Measurements from ENCODE around the gene CLCA4. TPM values are rescaled to one million over a fixed set of nuclear protein-coding genes. Genes with fewer than 3 reads are reported as not detected.

CLCA4 gene
- total RNA-seq, 3 donors from 2014 or later (not counting 1 experiment from before 2014, with no cell fraction given): not detected

- Mint-ChIP-seq H3K4me3 (no peak overlapping the region), H3K4me1 (no peaks in the 10 kb centered on the region), H3K9me3 (no peaks in the 10 kb centered on the region), H3K36me3 (no peaks in the 10 kb centered on the region), H3K27ac (no peak overlapping the region), H3K27me3 (ENCODE audit: low read depth in 2 of 2) (peaks cover 17 to 18% of the 10 kb centered on the region in 2 donors)
- Histone ChIP-seq H3K27me3 (ENCODE audit: control insufficient read depth, insufficient read depth, low read length) (peaks cover 6% of the 10 kb centered on the region), H3K9me3 (ENCODE audit: control insufficient read depth, insufficient read depth, low read length) (no peaks in the 10 kb centered on the region), H3K27ac (ENCODE audit: low read length) (no peak overlapping the region), H3K4me1 (ENCODE audit: control insufficient read depth, insufficient read depth, low read length) (no peaks in the 10 kb centered on the region), H3K36me3 (ENCODE audit: control insufficient read depth, insufficient read depth, low read length) (no peaks in the 10 kb centered on the region), H3K4me3 (ENCODE audit: low read length) (no peak overlapping the region)
- intact Hi-C loops (cut with micrococcal nuclease): no loop called here
- DNase-seq: no peak
- ATAC-seq: no peak
- TF ChIP-seq CTCF (IDR thresholded peaks at IDR 0.05): no peak
- 95% methylated on average over 3 of the region's 3 CpGs for WGBS (ENCODE audit: insufficient coverage)
Observed at GRCh38 chr1:86567878-86568277, 21.0 kb downstream of the CLCA4 start.

GRCh38 chr1:86573763-86574484 lies 27.0 kb downstream of the CLCA4 start:
- Mint-ChIP-seq H3K4me3 (no peak overlapping the region), H3K27ac (no peak overlapping the region), H3K9me3 (no peaks in the 10 kb centered on the region), H3K4me1 (no peaks in the 10 kb centered on the region), H3K27me3 (ENCODE audit: low read depth in 2 of 2) (peaks cover 12 to 24% of the 10 kb centered on the region in 2 donors), H3K36me3 (no peaks in the 10 kb centered on the region)
- Histone ChIP-seq H3K4me1 (ENCODE audit: control insufficient read depth, insufficient read depth, low read length) (no peaks in the 10 kb centered on the region), H3K4me3 (ENCODE audit: low read length) (no peak overlapping the region), H3K9me3 (ENCODE audit: control insufficient read depth, insufficient read depth, low read length) (no peaks in the 10 kb centered on the region), H3K27ac (ENCODE audit: low read length) (no peak overlapping the region), H3K36me3 (ENCODE audit: control insufficient read depth, insufficient read depth, low read length) (no peaks in the 10 kb centered on the region), H3K27me3 (ENCODE audit: control insufficient read depth, insufficient read depth, low read length) (no peaks in the 10 kb centered on the region)
- no peak for TF ChIP-seq CTCF (IDR thresholded peaks at IDR 0.05)
- intact Hi-C loops (cut with micrococcal nuclease): no loop called here
- ATAC-seq: no peak
- 92% methylated on average over 1 of the region's 2 CpGs for WGBS (ENCODE audit: insufficient coverage)
- DNase-seq: no peak

GRCh38 chr1:86581231-86581630 lies 34.4 kb downstream of the CLCA4 start:
- WGBS (ENCODE audit: insufficient coverage): no CpG with 5 or more reads among the region's 1 CpG
- no peak for TF ChIP-seq CTCF (IDR thresholded peaks at IDR 0.05)
- no peak for DNase-seq

GRCh38 chr1:86582161-86582560 lies 35.3 kb downstream of the CLCA4 start:
- Histone ChIP-seq H3K27me3 (ENCODE audit: control insufficient read depth, insufficient read depth, low read length) (no peaks in the 10 kb centered on the region), H3K9me3 (ENCODE audit: control insufficient read depth, insufficient read depth, low read length) (no peaks in the 10 kb centered on the region), H3K27ac (ENCODE audit: low read length) (no peak overlapping the region), H3K36me3 (ENCODE audit: control insufficient read depth, insufficient read depth, low read length) (no peaks in the 10 kb centered on the region), H3K4me1 (ENCODE audit: control insufficient read depth, insufficient read depth, low read length) (no peaks in the 10 kb centered on the region), H3K4me3 (ENCODE audit: low read length) (no peak overlapping the region)
- Mint-ChIP-seq H3K27me3 (ENCODE audit: low read depth in 2 of 2) (no peaks in the 10 kb centered on the region), H3K9me3 (no peaks in the 10 kb centered on the region), H3K4me1 (no peaks in the 10 kb centered on the region), H3K36me3 (no peaks in the 10 kb centered on the region), H3K27ac (no peak overlapping the region), H3K4me3 (no peak overlapping the region)
- intact Hi-C loops (cut with micrococcal nuclease): no loop called here
- no peak for ATAC-seq
- WGBS (ENCODE audit: insufficient coverage): 100% methylated on average over 1 of the region's 1 CpG
- no peak for TF ChIP-seq CTCF (IDR thresholded peaks at IDR 0.05)
- no peak for DNase-seq

More at GRCh38 chr1:86581231-86581630, 34.4 kb downstream of the CLCA4 start:
- Histone ChIP-seq H3K36me3 (ENCODE audit: control insufficient read depth, insufficient read depth, low read length) (no peaks in the 10 kb centered on the region), H3K27me3 (ENCODE audit: control insufficient read depth, insufficient read depth, low read length) (no peaks in the 10 kb centered on the region), H3K4me1 (ENCODE audit: control insufficient read depth, insufficient read depth, low read length) (no peaks in the 10 kb centered on the region), H3K9me3 (ENCODE audit: control insufficient read depth, insufficient read depth, low read length) (no peaks in the 10 kb centered on the region), H3K27ac (ENCODE audit: low read length) (no peak overlapping the region), H3K4me3 (ENCODE audit: low read length) (no peak overlapping the region)
- Mint-ChIP-seq H3K9me3 (no peaks in the 10 kb centered on the region), H3K36me3 (no peaks in the 10 kb centered on the region), H3K27me3 (ENCODE audit: low read depth in 2 of 2) (no peaks in the 10 kb centered on the region), H3K4me3 (no peak overlapping the region), H3K4me1 (no peaks in the 10 kb centered on the region), H3K27ac (no peak overlapping the region)
- intact Hi-C loops (cut with micrococcal nuclease): no loop called here
- no peak for ATAC-seq
